Panc1 (cell line): ENCODE measurements around the gene SVBP. TPM values are rescaled to one million over a fixed set of nuclear protein-coding genes. Genes with fewer than 3 reads are reported as not detected.
A peak's percentile ranks its signal among the peaks of the same experiment; 100 is the strongest.

Source experiments
- ATAC-seq: fragments of 200-7000 bp; cut with Tn5 transposase; 2 replicates; pipeline ENCODE4 v1.9.1; 2020; ENCODE audit warnings: mild to moderate bottlenecking, moderate library complexity
- BruUV-seq: library from RNA; stranded (reverse); fragments of 400-500 nt; replicated peaks from 2 replicates; lab custom pipeline; 2021; lab: Mats Ljungman, UMichigan
- CTCF ChIA-PET: fragments of 300-600 bp; sonication (Branson Sonifier 250); formaldehyde crosslinking; loops from one replicate; lab custom pipeline; 2022; ENCODE audit warnings: antibody characterized with exemption; lab: Charles Lee
- POLR2A ChIA-PET: fragments of 300-600 bp; sonication (Branson Sonifier 250); formaldehyde crosslinking; loops from one replicate; lab custom pipeline; 2022; ENCODE audit warnings: antibody characterized with exemption; lab: Charles Lee
- DNase-seq: peaks from one replicate; pipeline ENCODE4 v3.0.0-alpha.2; 2010; ENCODE audit warnings: low read depth, low spot score
- H3K27ac ChIP-seq: 2 replicates; pipeline ENCODE4 v1.5.1; 2011; ENCODE audit warnings: mild to moderate bottlenecking, low read length, inconsistent platforms
- H3K27me3 ChIP-seq: fragments of 200-500 bp; sonication (Bioruptor generic); 2 replicates; pipeline ENCODE4 v1.6.0; 2014; ENCODE audit warnings: low read length, inconsistent platforms; ENCODE audit not compliant: control insufficient read depth, insufficient read depth
- H3K36me3 ChIP-seq: fragments of 200-500 bp; sonication (Bioruptor generic); 2 replicates; pipeline ENCODE4 v1.5.1; 2014; ENCODE audit warnings: inconsistent platforms, mild to moderate bottlenecking, low read length, moderate library complexity; ENCODE audit not compliant: control insufficient read depth, insufficient read depth
- H3K4me1 ChIP-seq: 2 replicates; pipeline ENCODE4 v1.5.1; 2011; ENCODE audit warnings: inconsistent platforms, mild to moderate bottlenecking, low read length, moderate library complexity; ENCODE audit not compliant: control insufficient read depth, insufficient read depth
- H3K4me3 ChIP-seq, 2 experiments: 2 replicates each; pipeline ENCODE4 v1.5.1; 2011 to 2012; ENCODE audit warnings: low read depth in 2 of 2, low read length in 2 of 2, mild to moderate bottlenecking in 2 of 2, inconsistent platforms in 1 of 2, moderate library complexity in 1 of 2
- H3K9me3 ChIP-seq: fragments of 200-500 bp; sonication (Bioruptor generic); 2 replicates; pipeline ENCODE4 v1.5.1; 2014; ENCODE audit warnings: low read depth, mild to moderate bottlenecking, inconsistent platforms, low read length, moderate library complexity; ENCODE audit not compliant: control insufficient read depth, insufficient read depth
- POLR2AphosphoS5 ChIP-seq: IDR thresholded peaks from 2 replicates; pipeline ENCODE4 v1.6.1; 2012; ENCODE audit warnings: mild to moderate bottlenecking, low read depth, low read length, moderate library complexity
- SIN3A ChIP-seq: IDR thresholded peaks from 2 replicates; pipeline ENCODE4 v1.6.1; 2012; ENCODE audit warnings: low read depth, mild to moderate bottlenecking, low read length, moderate library complexity, borderline replicate concordance; ENCODE audit not compliant: insufficient read depth
- TCF7L2 ChIP-seq: IDR thresholded peaks from 2 replicates; pipeline ENCODE4 v1.6.1; 2011; ENCODE audit warnings: mild to moderate bottlenecking, low read depth, low read length, inconsistent platforms
- in situ Hi-C: cut with HindIII; loops from 2 replicates; pipeline ENCODE4 v1.10.0; 2016; ENCODE audit warnings: low sequenced_read_pairs, low pct_unique_long_range_greater_than_20kb
- intact Hi-C: fragments of 100-400 bp; cut with micrococcal nuclease; formaldehyde crosslinking; loops from one replicate; pipeline ENCODE4 v1.10.0; 2022; ENCODE audit not compliant: unreplicated experiment
- total RNA-seq: library from RNA; stranded (reverse); gene quantifications from one replicate; pipeline ENCODE4 v1.2.1, GENCODE V29; 2021; ENCODE audit not compliant: unreplicated experiment
- TF ChIP-seq, protein P1 (sequence below): fragments of 450-650 bp; IDR thresholded peaks from 2 replicates; pipeline ENCODE4 v1.5.1; 2017; ENCODE audit warnings: mild to moderate bottlenecking
- TF ChIP-seq, protein P2 (sequence below), 2 experiments: IDR thresholded peaks; 2 replicates each; pipeline ENCODE4 v1.6.1; 2011 to 2012; ENCODE audit warnings: low read depth in 2 of 2, control low read depth in 1 of 2, low read length in 1 of 2, mild to moderate bottlenecking in 1 of 2, moderate library complexity in 1 of 2; ENCODE audit not compliant: insufficient read depth in 1 of 2

Gene SVBP
- total RNA-seq, 1 experiment from 2014 or later = 21.2 TPM

DNA sequence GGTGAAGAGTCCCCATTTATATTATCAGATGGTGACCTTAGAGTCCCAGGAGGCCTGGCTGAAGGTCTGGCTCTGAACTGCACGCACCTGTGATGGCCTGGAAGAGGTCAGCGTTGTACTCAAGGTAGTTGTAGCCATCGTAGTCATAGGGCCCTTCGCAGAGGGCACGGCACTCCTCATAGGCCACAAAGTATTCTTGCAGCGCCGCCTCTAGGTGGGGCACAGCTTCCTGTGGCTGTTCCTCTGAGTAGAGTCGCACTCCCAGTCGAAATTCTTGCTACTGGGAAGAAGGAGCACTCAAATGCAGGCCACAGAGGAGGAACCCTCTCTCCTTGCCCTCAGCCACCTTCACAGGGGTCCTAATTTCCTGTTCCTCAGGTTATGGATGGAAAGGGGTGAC lies 58.1 kb downstream of the SVBP start:
- no peaks in the 10 kb centered on the region for H3K9me3 ChIP-seq
- H3K4me3 ChIP-seq = no peak overlapping the region
- no peaks in the 10 kb centered on the region for H3K4me1 ChIP-seq
- no peak overlapping the region for H3K27ac ChIP-seq
- CTCF ChIA-PET = no interaction called here
- POLR2A ChIA-PET = interaction anchor here (0.6 kb wide), 1 partner anchor 21 kb away, joined by 3 read pairs; no protein-coding TSS in a partner anchor
- no peak for DNase-seq
- in situ Hi-C loops (no loop called here), intact Hi-C loops (no loop called here)
- H3K27me3 ChIP-seq = no peaks in the 10 kb centered on the region
- H3K36me3 ChIP-seq = peaks cover 18% of the 10 kb centered on the region
- no TSS peak for BruUV-seq
- TF ChIP-seq, protein P1, sequence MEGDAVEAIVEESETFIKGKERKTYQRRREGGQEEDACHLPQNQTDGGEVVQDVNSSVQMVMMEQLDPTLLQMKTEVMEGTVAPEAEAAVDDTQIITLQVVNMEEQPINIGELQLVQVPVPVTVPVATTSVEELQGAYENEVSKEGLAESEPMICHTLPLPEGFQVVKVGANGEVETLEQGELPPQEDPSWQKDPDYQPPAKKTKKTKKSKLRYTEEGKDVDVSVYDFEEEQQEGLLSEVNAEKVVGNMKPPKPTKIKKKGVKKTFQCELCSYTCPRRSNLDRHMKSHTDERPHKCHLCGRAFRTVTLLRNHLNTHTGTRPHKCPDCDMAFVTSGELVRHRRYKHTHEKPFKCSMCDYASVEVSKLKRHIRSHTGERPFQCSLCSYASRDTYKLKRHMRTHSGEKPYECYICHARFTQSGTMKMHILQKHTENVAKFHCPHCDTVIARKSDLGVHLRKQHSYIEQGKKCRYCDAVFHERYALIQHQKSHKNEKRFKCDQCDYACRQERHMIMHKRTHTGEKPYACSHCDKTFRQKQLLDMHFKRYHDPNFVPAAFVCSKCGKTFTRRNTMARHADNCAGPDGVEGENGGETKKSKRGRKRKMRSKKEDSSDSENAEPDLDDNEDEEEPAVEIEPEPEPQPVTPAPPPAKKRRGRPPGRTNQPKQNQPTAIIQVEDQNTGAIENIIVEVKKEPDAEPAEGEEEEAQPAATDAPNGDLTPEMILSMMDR = peak; percentile 24; the same call in 1 of the 2 replicates
- TF ChIP-seq, protein P2, sequence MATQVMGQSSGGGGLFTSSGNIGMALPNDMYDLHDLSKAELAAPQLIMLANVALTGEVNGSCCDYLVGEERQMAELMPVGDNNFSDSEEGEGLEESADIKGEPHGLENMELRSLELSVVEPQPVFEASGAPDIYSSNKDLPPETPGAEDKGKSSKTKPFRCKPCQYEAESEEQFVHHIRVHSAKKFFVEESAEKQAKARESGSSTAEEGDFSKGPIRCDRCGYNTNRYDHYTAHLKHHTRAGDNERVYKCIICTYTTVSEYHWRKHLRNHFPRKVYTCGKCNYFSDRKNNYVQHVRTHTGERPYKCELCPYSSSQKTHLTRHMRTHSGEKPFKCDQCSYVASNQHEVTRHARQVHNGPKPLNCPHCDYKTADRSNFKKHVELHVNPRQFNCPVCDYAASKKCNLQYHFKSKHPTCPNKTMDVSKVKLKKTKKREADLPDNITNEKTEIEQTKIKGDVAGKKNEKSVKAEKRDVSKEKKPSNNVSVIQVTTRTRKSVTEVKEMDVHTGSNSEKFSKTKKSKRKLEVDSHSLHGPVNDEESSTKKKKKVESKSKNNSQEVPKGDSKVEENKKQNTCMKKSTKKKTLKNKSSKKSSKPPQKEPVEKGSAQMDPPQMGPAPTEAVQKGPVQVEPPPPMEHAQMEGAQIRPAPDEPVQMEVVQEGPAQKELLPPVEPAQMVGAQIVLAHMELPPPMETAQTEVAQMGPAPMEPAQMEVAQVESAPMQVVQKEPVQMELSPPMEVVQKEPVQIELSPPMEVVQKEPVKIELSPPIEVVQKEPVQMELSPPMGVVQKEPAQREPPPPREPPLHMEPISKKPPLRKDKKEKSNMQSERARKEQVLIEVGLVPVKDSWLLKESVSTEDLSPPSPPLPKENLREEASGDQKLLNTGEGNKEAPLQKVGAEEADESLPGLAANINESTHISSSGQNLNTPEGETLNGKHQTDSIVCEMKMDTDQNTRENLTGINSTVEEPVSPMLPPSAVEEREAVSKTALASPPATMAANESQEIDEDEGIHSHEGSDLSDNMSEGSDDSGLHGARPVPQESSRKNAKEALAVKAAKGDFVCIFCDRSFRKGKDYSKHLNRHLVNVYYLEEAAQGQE (IDR thresholded peaks at IDR 0.05; ENCODE audit: insufficient read depth in 1 of 2, low read depth in 2 of 2, low read length in 1 of 2) = no peak
- no peak for TF ChIP-seq POLR2AphosphoS5
- no peak for ATAC-seq

DNA sequence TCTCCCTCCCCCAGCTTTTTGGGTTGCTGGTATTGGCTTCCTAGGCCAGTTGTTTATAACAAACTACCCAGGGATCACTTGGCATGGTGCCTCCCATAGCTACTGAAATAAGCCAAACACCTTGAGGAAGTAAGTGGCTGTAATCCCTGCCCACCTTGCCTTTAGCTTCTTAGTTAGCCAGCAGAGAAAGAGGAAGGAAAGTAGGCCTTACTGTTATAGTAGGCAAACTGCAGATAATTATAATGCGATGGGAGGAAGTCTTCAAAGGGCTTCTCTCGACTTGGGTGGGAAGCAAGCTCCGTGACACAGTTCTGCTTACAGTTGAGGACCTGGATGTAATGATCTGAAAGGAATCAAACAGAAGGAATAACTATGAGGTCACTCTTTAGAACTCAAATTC lies 58.6 kb downstream of the SVBP start:
- intact Hi-C loops (no loop called here), in situ Hi-C loops (no loop called here)
- ATAC-seq = no peak
- no TSS peak for BruUV-seq
- CTCF ChIA-PET = no interaction called here
- Histone ChIP-seq H3K27me3 (no peaks in the 10 kb centered on the region), H3K9me3 (no peaks in the 10 kb centered on the region), H3K4me3 (no peak overlapping the region), H3K4me1 (no peaks in the 10 kb centered on the region), H3K36me3 (peaks cover 18% of the 10 kb centered on the region), H3K27ac (no peak overlapping the region)
- no peak for DNase-seq
- TF ChIP-seq, protein P2 (IDR thresholded peaks at IDR 0.05; ENCODE audit: insufficient read depth in 1 of 2, low read depth in 2 of 2, low read length in 1 of 2) = no peak
- TF ChIP-seq TCF7L2 (no peak), SIN3A (no peak), POLR2AphosphoS5 (no peak)
- TF ChIP-seq, protein P1 = no peak
- POLR2A ChIA-PET = no interaction called here
